Omental fat pad (tissue), 4 donors: ENCODE results near the gene HMGCS1. TPM values are rescaled to one million over a fixed set of nuclear protein-coding genes. Genes with fewer than 3 reads are reported as not detected.

Experiments used
- ATAC-seq: fragments of 150-250 bp; one replicate; pipeline ENCODE4 v1.9.1; 2016; ENCODE audit warnings: mild to moderate bottlenecking, moderate library complexity; ENCODE audit not compliant: low FRiP score
- DNase-seq: peaks from one replicate; pipeline ENCODE4 v3.0.0-alpha.2; 2019; ENCODE audit warnings: low spot score
- total RNA-seq, 4 donors: library from RNA; depleted of rRNA; stranded (reverse); fragments of >200 nt; gene quantifications; one replicate each; pipeline ENCODE4 v1.1.0, GENCODE V29; 2016
- TF ChIP-seq, protein P1 (sequence below), 3 donors: fragments of 450-650 bp; IDR thresholded peaks; one replicate each; pipeline ENCODE4 v1.5.1; 2016 to 2017; ENCODE audit warnings: antibody characterized with exemption in 3 of 3, mild to moderate bottlenecking in 3 of 3, moderate library complexity in 2 of 3

HMGCS1 gene
- total RNA-seq, 4 donors from 2014 or later: 9.8 to 34.5 (median 18.4) TPM

DNA sequence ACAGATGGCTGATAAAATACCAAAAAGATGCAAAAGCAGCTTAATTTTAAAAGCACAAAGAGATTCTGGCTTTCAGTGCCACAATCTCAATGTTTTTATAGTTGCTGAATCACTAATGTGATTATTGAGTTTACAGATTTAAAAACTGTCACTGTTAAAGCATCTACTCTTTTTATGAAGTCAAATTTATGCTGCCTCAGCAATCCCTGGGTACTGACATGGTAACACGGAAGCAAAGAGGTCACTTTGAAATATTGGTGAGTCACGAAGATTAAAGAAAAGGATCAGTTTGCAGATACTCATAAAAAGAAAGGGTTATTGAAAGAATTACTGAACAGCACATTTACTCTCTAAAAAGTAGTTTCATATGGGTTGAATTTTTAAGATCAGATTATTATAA is 39.7 kb upstream of the HMGCS1 start:
- TF ChIP-seq, protein P1, sequence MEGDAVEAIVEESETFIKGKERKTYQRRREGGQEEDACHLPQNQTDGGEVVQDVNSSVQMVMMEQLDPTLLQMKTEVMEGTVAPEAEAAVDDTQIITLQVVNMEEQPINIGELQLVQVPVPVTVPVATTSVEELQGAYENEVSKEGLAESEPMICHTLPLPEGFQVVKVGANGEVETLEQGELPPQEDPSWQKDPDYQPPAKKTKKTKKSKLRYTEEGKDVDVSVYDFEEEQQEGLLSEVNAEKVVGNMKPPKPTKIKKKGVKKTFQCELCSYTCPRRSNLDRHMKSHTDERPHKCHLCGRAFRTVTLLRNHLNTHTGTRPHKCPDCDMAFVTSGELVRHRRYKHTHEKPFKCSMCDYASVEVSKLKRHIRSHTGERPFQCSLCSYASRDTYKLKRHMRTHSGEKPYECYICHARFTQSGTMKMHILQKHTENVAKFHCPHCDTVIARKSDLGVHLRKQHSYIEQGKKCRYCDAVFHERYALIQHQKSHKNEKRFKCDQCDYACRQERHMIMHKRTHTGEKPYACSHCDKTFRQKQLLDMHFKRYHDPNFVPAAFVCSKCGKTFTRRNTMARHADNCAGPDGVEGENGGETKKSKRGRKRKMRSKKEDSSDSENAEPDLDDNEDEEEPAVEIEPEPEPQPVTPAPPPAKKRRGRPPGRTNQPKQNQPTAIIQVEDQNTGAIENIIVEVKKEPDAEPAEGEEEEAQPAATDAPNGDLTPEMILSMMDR (IDR thresholded peaks at IDR 0.05): no peak
- ATAC-seq: no peak
- DNase-seq: no peak

DNA sequence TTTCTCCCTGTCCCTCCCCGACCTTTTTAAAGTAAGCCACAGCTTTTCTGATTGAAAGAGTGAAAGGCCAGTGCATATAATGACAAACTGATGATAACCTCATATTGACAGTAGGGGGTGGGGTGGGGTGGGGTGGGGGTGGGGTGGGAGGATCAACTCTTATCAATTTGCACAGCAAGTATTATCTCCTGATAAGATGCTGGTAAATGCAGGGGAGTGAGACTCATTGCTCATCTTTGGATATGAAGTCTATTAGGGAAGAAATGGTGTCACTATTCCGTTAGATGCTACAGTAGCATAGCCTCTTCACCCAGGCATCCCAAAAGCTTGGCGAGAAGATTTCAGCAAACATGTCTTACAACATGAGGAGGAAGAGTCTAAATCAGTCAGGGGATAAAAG is 38.9 kb upstream of the HMGCS1 start:
- DNase-seq (no peak), ATAC-seq (no peak)
- TF ChIP-seq, protein P1 (IDR thresholded peaks at IDR 0.05): no peak

DNA sequence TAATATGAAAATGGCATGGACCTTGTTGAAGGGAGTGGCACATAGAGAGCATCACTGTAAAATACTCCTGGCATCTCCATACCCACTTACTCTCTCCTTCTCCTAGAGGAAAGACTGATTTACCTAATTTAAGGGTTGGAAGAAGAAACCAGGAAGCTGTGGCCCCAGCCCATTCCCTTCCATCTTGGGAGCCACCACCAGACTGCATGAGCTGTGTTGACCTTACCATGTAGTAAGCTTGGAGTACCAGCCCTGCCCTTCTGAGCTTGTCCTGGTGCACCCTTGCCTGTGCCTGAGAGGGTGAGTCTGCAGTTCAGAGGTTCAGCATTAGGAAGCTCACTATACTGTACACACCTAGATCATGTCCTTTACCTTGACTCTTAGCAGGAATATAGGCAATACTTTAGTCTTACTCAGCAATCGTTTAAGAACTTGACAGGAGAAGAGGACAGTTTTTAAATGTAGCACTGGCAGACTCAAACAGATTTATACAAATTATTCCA is 35.7 kb upstream of the HMGCS1 start:
- DNase-seq (no peak), ATAC-seq (no peak)
- TF ChIP-seq, protein P1 (IDR thresholded peaks at IDR 0.05): no peak

DNA sequence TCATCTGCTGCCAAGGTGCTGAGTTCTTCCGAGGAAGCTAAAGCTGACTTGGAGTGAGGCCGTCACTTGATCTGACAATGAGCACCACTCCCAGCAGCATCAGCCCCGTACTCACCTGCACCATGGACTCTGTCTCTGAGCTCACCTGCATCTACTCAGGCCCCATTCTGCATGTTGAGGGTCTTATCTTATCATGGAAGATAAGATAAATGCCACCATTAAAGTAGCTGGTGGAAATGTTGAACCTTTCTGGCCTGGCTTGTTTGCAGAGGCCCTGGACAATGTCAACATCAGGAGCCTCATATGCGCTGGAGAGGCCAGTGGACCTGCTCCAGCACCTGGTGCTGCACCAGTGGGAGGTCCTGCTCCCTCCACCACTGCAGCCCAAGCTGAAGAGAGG is 35.0 kb upstream of the HMGCS1 start:
- ATAC-seq: no peak
- TF ChIP-seq, protein P1 (IDR thresholded peaks at IDR 0.05): no peak

DNA sequence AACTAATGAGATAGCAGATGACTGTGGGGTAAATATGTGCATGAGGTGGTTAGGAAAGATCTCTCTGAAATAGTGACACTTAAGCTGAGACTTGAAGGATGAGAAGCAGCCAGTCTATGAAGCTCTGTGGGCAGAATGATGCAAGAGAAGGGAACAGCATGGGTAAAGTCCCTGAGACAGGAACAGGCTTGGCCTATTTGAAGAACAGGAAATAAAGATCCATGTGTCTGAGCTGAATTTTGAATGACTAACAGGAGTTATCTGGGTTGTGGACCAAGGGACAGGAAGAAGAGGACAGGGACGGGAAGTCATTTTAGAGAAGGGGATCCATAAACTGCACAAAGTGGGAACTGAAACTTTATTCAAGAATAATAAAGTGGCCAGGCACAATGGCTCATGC is 25.6 kb upstream of the HMGCS1 start:
- TF ChIP-seq, protein P1 (IDR thresholded peaks at IDR 0.05): no peak

More for the DNA sequence above, 35.0 kb upstream of the HMGCS1 start:
- DNase-seq: no peak

DNA sequence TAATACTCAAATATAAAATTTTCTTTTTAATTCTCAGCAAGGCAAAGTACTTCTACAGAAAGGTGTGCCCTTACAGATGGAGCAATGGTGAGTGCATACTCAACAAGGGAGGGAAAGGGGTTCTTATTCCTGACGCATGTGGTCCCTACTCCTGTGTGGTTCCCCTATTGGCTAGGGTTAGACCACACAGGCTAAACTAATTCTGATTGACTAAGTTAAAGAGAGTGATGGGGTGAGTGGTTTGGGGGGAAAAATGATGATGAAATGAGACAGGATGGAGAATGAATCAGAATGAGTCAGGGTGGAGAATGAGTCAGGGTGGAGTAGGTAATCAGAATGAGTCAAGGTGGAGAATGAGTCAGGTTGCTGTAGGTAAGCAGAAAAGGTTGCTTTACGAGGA is 22.9 kb upstream of the HMGCS1 start:
- TF ChIP-seq, protein P1 (IDR thresholded peaks at IDR 0.05): no peak
- ATAC-seq (no peak), DNase-seq (no peak)

More for the DNA sequence above, 25.6 kb upstream of the HMGCS1 start:
- DNase-seq: no peak
- ATAC-seq: no peak

DNA sequence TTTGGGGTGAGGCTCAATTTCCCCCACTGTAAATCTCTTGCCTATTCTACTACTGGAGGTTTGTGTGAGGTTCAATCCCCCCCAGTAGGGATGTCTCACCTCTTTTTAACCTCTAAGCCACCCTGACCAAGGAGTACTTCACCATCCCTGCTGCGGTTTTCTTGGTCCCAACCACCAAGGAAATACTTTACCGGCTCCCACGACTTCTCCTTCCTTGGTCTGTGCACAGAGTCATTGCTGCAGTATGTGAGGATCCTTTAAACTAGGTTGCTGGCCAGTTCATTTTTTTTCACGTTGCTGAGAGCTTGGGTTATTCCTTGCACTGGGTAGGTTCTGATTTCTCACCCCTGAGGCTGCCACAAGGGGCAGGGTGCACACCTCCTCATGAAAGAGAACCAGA is 22.5 kb upstream of the HMGCS1 start:
- TF ChIP-seq, protein P1 (IDR thresholded peaks at IDR 0.05): no peak
- DNase-seq (no peak), ATAC-seq (no peak)
